ENCODE data around the gene GLIS1. TPM values are rescaled to one million over a fixed set of nuclear protein-coding genes. Genes with fewer than 3 reads are reported as not detected.

The GLIS1 gene
- total RNA-seq, 1 donor from 2014 or later: 17.4 TPM

- peaks cover 16% of the 10 kb centered on the region for H3K4me1 Mint-ChIP-seq (ENCODE audit: low read depth)
- no peaks in the 10 kb centered on the region for H3K27me3 Mint-ChIP-seq (ENCODE audit: low read depth)
Observed at GRCh38 chr1:53584777-53585107, 154.2 kb downstream of the GLIS1 start.

GRCh38 chr1:53583868-53584776, 154.8 kb downstream of the GLIS1 start:
- Mint-ChIP-seq H3K9me3 (ENCODE audit: low read depth) (no peaks in the 10 kb centered on the region), H3K27ac (ENCODE audit: unreplicated experiment) (no peak overlapping the region), H3K4me3 (ENCODE audit: unreplicated experiment) (no peak overlapping the region), H3K27me3 (ENCODE audit: low read depth) (no peaks in the 10 kb centered on the region), H3K36me3 (ENCODE audit: low read depth) (peaks cover 13% of the 10 kb centered on the region), H3K4me1 (ENCODE audit: low read depth) (peaks cover 12% of the 10 kb centered on the region)
- DNase-seq (ENCODE audit: low spot score): peak; percentile 59
- TF ChIP-seq CTCF (IDR thresholded peaks at IDR 0.05): no peak

More at GRCh38 chr1:53584777-53585107, 154.2 kb downstream of the GLIS1 start:
- H3K36me3 Mint-ChIP-seq (ENCODE audit: low read depth): peaks cover 13% of the 10 kb centered on the region
- no peak for TF ChIP-seq CTCF (IDR thresholded peaks at IDR 0.05)
- no peak overlapping the region for H3K4me3 Mint-ChIP-seq (ENCODE audit: unreplicated experiment)
- no peak overlapping the region for H3K27ac Mint-ChIP-seq (ENCODE audit: unreplicated experiment)
- H3K9me3 Mint-ChIP-seq (ENCODE audit: low read depth): no peaks in the 10 kb centered on the region
- no peak for DNase-seq (ENCODE audit: low spot score)

- TF ChIP-seq CTCF (IDR thresholded peaks at IDR 0.05): no peak
- Mint-ChIP-seq H3K36me3 (ENCODE audit: low read depth) (peaks cover 11% of the 10 kb centered on the region), H3K27ac (ENCODE audit: unreplicated experiment) (peak overlapping the region; percentile 32), H3K27me3 (ENCODE audit: low read depth) (no peaks in the 10 kb centered on the region), H3K4me3 (ENCODE audit: unreplicated experiment) (no peak overlapping the region), H3K9me3 (ENCODE audit: low read depth) (no peaks in the 10 kb centered on the region), H3K4me1 (ENCODE audit: low read depth) (peaks cover 15% of the 10 kb centered on the region)
- DNase-seq (ENCODE audit: low spot score): peak; percentile 51
Observed at GRCh38 chr1:53583021-53583867, 155.7 kb downstream of the GLIS1 start.

GRCh38 chr1:53582211-53583020, 156.5 kb downstream of the GLIS1 start:
- H3K27ac Mint-ChIP-seq (ENCODE audit: unreplicated experiment): no peak overlapping the region

More at GRCh38 chr1:53582211-53583020, 156.5 kb downstream of the GLIS1 start:
- Mint-ChIP-seq H3K9me3 (ENCODE audit: low read depth) (no peaks in the 10 kb centered on the region), H3K4me1 (ENCODE audit: low read depth) (peaks cover 18% of the 10 kb centered on the region), H3K36me3 (ENCODE audit: low read depth) (peaks cover 8% of the 10 kb centered on the region), H3K27me3 (ENCODE audit: low read depth) (no peaks in the 10 kb centered on the region), H3K4me3 (ENCODE audit: unreplicated experiment) (no peak overlapping the region)
- DNase-seq (ENCODE audit: low spot score): peak; percentile 36
- TF ChIP-seq CTCF (IDR thresholded peaks at IDR 0.05): no peak
